Choroid plexus epithelial cell (primary cell): Measurements from ENCODE around the gene SPAG17.

Experiments
- DNase-seq: peaks from one replicate; pipeline ENCODE4 v3.0.0-alpha.2; 2010; ENCODE audit warnings: low read depth
- H3K4me3 ChIP-seq: 2 replicates; pipeline ENCODE4 v1.5.1; 2011; ENCODE audit warnings: low read depth, mild to moderate bottlenecking, control low read depth, low read length, moderate library complexity
- TF ChIP-seq, protein P1 (sequence below): conservative IDR thresholded peaks from 2 replicates; pipeline ENCODE4 v1.5.1; 2011; ENCODE audit warnings: low read depth, mild to moderate bottlenecking, control low read depth, inconsistent platforms, low read length, moderate library complexity

The SPAG17 gene

DNA sequence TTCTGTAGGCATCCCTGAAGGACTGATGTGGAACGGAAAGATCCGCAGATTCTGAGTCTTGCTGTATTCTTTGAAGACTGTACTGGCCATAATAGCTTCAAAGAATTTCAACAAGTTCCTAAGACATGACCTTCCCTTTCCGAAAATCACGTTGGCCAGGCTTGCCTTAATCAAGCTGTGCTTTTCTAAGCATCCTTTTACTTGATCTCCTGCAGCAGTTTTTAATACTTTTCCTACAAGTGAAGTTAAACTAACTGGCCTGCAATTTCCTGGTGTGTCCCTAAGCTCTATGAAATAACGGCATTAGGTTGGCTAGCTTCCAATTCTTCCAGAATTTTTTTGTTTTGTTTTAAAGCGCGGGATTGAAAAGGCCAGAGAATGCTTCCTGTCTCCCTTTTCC, 40.3 kb downstream of the SPAG17 start:
- H3K4me3 ChIP-seq: no peak overlapping the region
- TF ChIP-seq, protein P1, sequence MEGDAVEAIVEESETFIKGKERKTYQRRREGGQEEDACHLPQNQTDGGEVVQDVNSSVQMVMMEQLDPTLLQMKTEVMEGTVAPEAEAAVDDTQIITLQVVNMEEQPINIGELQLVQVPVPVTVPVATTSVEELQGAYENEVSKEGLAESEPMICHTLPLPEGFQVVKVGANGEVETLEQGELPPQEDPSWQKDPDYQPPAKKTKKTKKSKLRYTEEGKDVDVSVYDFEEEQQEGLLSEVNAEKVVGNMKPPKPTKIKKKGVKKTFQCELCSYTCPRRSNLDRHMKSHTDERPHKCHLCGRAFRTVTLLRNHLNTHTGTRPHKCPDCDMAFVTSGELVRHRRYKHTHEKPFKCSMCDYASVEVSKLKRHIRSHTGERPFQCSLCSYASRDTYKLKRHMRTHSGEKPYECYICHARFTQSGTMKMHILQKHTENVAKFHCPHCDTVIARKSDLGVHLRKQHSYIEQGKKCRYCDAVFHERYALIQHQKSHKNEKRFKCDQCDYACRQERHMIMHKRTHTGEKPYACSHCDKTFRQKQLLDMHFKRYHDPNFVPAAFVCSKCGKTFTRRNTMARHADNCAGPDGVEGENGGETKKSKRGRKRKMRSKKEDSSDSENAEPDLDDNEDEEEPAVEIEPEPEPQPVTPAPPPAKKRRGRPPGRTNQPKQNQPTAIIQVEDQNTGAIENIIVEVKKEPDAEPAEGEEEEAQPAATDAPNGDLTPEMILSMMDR: no peak
- DNase-seq: peak; percentile 28

DNA sequence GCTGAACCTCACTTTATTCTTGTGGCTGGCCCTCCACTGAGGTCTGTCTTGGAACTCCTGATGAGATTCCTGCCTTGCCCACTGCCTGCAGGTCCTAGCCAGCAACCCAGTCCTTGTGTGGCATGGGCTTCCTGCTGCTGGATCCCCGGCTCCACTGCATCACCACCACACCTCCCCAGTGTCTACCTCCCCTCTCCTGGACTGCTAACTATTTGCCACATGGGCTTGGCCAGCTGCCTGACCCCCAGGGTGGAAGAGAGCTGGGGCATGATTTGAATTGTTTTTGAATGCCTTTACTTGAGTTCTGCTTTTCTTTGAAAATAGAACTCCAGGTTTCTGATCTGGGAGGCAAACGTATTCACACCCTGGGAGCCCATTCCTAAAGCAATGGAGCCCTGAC, 41.2 kb downstream of the SPAG17 start:
- TF ChIP-seq, protein P1: no peak
- peak; percentile 14 for DNase-seq
- H3K4me3 ChIP-seq: no peak overlapping the region

DNA sequence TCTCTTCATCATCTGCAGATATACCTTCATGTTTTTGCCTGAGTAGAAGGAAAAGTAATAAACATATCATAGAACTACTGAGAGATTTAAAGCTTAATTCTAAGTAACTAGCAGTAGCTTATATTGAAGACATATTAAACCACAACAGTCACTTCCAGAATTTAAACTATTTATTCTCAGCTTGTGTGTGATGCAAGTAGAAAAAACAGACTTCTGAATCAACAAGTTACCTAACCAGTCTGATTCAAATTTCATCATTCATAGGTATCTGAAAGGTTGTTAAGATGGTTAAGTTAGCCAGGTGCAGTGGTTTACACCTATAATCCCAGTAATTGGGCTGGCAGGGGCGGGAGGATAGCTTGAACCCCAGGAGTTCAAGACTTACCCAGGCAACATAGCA, 41.9 kb downstream of the SPAG17 start:
- H3K4me3 ChIP-seq: no peak overlapping the region
- DNase-seq: no peak
- TF ChIP-seq, protein P1: no peak

DNA sequence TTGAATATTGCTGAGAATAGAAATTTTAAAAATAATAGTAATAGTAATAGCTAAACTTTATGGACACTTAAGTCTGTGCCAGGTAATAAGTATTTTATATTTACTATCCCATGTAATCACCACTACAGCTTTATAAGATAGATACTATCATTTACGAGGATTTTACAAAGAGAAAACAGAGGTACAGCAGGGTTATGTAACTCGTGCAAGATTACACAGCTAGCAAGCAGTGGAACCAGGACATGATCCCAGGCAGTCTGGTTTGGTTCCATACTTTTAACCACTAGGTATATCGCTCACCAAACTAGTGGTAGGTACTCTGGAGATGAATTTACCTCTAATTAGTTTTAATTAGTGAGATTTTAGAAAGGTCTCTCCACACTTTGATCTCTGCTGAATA, 42.5 kb downstream of the SPAG17 start:
- TF ChIP-seq, protein P1: no peak
- no peak for DNase-seq
- H3K4me3 ChIP-seq: no peak overlapping the region

DNA sequence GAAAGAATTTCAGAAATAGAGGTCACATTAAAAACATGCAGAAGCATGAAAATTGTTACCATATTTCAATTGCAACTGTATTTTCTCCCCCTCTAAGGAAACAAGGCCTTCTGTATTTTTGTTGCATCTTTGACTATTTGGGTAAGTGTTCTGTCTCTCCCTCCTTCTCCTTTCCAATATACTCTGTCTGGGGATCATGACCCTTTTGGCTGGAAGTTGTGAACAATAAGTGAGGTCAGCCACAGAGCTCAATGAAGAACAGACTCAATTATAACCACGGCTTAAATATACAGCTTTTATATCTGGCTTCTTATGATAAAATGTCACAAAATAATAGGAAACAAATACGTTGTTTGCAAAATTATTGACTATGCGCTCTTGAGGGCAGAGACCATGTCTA, 47.1 kb downstream of the SPAG17 start:
- TF ChIP-seq, protein P1: no peak
- DNase-seq: no peak
- no peak overlapping the region for H3K4me3 ChIP-seq

DNA sequence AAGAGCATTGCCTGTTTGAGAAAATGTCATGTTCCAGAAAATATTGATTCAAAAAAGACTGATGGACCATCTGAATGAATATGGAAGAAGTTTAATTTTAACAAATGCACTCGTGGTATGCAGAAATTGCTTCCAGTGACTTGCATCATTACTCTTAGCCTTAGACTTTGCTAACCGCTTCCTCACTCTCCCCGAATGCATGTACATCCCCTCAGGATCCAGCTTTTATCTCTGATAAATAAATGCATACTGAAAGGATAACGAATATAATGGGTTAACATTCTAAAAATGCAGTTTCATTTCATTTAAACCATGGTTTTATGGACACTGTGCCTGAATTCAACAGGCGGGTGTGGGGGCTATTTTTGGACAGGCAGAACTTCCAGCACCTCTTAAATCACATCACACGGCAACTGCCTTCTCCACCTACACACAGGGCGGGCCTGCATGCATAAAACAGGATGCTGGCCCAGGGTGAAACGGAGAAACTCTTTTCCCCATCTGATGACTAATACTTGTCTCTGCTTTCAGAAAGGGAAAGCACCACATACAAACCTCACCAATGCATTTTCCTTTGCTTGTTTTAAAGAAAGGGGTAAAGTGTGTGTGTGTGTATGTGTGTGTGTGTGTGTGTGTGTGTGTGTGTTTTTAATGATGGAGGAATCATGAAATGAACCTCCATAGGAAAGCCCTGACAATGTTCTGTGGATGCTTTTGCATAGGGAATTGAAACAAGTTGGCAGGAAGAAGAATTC, 48.7 kb downstream of the SPAG17 start:
- peak; percentile 76 for DNase-seq
- TF ChIP-seq, protein P1: no peak
- H3K4me3 ChIP-seq: no peak overlapping the region

DNA sequence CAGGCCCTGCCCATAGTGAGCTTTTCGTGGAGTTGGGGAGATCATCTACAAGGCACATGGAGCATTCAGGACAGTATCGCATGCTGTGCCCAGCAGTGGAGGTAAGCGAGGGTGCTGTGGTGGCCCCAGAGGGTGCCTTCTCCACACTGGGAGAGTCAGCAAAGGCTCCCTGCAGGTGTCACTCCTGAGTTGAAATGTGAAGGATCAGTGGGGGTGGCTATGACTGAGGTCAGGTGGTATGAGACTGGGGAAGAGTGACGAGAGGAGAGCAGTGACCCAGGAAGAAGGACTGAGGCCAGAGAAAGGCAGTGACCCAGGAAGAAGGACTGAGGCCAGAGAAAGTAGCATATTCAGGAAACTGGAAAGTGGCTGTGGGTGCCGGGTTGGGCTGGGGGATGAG, 53.0 kb downstream of the SPAG17 start:
- no peak overlapping the region for H3K4me3 ChIP-seq
- TF ChIP-seq, protein P1: no peak
- no peak for DNase-seq
